ENCODE measurements around the gene QRFP.
"Not testable (repeated sequence)": the region's sequence is repeated elsewhere in the genome, so short reads cannot be mapped to it uniquely, and the experiment has no call there.

Gene QRFP

GRCh38 chr9:130849356-130849755 lies 47.3 kb downstream of the QRFP start:
- no peak for DNase-seq (ENCODE audit: low read depth)

GRCh38 chr9:130848514-130848913 lies 48.1 kb downstream of the QRFP start:
- not testable (repeated sequence) for DNase-seq (ENCODE audit: low read depth)

- DNase-seq (ENCODE audit: low read depth) = no peak
These were observed 49.0 kb downstream of the QRFP start for GRCh38 chr9:130847306-130848217.

DNA sequence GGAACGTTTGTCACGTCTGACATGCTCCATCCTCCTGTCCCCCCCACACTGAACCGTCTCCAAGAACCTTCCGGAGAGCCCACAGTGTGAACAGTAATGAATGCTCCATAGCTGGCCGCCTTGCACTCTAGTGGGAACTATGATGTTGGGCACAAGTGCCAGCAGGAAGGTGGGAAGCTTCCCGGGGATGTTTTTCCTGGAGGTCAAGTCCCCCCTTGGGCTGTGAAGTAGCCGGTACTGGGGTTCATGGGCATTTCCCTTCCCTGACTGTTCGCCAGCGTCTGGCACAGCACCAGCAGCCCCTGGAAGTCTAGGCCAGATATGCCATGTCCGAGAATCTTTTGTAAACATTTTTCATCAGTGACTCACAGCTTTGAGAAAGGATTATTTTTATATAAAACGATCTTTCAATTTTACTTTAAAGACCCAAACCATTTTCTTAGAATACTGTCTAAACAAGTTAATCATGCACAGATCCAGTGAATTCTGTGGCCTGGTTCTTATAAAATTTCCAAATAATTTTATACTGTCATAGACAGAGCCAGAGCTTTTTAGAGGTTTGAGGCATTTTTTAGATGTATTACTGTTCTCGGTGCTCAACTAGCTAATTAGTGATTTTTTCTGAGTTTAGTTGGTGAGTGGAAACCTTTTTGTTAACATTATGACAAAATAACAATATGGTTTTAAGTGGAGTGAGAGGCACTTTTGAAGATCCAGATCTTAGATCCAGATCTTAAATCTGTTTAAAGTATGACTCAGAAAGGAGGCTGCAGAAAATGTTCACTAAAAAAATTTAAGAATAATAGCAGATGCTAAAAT lies 49.9 kb downstream of the QRFP start:
- DNase-seq (ENCODE audit: low read depth) = no peak

GRCh38 chr9:130845901-130846481 lies 50.6 kb downstream of the QRFP start:
- DNase-seq (ENCODE audit: low read depth) = no peak

DNA sequence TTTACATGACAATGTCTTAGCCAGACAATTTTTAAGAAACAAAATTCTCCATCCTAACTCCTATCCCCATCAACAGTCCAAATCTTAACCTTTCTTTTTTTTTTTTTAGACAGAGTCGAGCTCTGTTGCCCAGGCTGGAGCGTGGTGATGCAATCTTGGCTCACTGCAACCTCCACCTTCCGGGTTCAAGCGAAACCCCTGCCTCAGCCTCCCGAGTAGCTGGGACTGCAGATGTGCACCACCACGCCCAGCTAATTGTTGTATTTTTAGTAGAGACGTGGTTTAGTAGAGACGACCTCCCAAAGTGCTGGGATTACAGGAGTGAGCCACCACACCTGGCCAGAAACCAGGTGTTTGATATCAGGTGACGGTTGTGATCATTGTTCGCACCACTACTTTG lies 51.4 kb downstream of the QRFP start:
- no peak for DNase-seq (ENCODE audit: low read depth)

DNA sequence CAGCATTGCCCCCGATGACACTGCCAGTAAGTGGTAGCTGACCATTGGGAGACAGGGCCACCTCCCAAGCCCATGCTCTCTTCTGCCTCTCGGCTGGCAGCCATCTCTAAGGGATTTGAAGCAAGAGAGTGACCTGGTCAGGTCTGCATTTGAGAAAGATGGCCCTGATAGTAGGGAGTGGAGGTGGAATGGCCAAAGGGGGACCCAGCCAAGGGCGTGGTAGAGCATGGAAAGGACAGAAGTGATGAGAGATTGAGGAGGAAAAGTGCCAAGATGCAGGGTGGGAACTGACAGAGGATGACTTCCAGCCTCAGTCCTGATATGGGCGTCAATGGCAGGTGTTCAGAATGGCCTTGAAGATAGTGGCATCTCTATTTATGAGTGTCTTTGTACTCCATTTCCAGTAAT lies 52.6 kb downstream of the QRFP start:
- no peak for DNase-seq (ENCODE audit: low read depth)

DNA sequence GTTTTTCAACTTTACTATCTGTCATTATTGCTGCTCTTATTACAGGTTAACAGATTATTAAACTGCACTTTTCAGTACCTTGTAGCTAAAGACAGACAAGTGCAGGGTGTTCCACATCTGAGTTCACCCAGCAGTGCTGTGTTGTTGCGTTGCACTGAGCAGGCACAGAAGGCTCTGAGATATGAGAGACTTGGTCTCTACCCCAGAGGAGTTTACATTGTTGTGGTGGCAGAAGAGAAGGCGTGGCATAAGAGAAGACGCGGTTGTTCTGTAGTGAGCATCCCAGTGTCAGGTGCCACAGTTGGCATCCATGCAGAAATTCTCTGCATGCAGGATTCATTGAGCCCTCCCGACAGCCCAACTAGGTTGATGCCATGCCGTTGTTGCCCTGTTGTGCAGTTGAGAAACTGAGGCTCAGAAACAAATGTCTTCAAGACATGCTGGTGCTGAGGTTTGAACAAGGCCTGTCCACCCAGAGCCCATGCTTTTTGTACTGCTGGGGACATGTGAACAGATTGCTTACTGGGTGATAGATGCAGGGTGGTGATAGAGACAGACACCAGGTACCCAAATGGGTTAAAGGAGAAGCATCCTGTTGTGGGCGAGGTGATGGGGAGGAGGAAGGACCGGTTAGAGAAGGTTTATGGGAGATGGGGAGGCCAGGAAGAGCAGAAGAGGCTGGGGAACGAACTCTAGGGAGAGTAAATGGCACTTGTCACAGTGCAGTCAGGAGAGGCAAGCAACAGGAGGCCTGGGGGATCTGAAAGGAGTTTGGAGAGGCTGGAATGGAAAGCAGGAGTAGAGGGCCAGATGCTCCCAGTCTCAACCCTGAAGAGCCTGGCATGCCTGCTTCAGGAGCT lies 53.3 kb downstream of the QRFP start:
- no peak for DNase-seq (ENCODE audit: low read depth)
